ENCODE measurements around the gene PMEPA1.

DNA sequence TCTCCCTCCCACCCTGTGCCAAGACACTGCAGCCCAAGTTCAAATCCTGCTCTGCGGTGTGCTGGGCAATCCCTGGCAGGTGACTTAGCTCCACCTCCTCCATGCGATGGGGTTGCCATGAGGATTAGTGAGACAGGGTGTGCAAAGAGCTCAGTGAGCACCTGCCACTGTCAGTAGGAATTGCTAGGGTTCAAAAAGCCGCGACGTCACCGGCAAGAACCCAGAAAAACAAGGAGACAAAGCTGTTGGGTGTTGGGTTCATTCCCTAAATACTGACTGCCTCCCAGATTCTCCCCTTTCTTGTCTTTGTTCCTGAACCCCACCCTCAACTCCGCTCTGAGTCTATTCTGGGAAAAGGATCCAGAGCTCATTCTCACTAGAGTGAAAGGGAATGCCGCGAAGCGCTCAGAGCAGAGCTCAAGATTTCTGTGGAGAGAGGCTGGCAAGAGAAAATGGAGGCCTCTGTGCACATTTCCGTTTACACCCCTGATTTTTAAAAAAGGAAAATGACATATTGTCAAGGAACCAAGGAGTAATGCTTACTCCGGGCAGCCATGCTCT lies 13.3 kb downstream of the PMEPA1 start:
- TF ChIP-seq, protein P1, sequence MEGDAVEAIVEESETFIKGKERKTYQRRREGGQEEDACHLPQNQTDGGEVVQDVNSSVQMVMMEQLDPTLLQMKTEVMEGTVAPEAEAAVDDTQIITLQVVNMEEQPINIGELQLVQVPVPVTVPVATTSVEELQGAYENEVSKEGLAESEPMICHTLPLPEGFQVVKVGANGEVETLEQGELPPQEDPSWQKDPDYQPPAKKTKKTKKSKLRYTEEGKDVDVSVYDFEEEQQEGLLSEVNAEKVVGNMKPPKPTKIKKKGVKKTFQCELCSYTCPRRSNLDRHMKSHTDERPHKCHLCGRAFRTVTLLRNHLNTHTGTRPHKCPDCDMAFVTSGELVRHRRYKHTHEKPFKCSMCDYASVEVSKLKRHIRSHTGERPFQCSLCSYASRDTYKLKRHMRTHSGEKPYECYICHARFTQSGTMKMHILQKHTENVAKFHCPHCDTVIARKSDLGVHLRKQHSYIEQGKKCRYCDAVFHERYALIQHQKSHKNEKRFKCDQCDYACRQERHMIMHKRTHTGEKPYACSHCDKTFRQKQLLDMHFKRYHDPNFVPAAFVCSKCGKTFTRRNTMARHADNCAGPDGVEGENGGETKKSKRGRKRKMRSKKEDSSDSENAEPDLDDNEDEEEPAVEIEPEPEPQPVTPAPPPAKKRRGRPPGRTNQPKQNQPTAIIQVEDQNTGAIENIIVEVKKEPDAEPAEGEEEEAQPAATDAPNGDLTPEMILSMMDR (IDR thresholded peaks at IDR 0.05): no peak
- TF ChIP-seq POLR2A (IDR thresholded peaks at IDR 0.05): no peak
